ENCODE results near the gene FAM187B.
A peak's percentile ranks its signal among the peaks of the same experiment; 100 is the strongest.
"Not testable (repeated sequence)": the region's sequence is repeated elsewhere in the genome, so short reads cannot be mapped to it uniquely, and the experiment has no call there.

Gene FAM187B

DNA sequence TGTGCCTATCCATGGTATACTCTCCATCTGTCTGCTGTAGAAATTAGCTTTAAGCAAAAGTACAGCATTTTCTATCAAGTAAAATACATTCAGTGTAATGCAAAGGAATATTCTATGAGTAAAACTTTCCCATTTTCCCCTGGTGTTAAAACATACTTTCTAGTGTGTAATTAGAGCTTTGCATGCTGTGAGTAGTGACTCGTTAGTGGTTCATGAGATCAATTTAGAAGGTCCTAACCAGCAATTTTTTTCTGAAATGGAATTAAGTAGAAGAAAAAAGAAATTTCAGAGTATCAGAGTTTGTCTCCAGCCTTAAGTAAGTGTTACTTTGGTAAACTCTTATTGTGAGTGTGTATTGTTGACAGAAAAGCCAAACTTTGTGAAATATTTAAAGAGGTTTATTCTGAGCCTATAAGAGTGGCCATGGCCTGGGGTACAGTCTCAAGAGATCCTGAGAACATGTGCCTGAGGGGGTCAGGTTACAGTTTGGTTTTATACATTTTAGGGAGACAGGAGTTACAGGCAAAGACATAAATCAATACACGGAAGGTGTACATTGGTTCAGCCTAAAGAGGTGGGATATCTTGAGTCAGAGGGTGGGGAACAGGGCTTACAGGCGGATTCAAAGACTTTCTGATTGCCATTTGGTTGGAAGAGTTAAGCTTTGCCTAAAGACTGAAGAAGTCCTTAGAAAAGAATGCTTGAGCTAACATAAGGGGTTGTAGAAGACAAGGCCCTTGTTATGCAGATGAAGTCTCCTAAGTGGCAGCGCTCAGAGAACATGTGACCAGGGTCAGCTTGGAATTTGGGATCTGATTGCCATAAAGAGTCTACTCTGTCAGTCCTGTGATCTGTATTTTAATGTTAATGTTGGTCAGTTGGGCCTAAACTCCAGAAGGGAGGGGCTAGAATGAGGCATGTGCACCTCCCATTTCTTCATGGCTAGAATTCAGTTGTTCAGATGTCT, 25.5 kb downstream of the FAM187B start:
- H3K9ac ChIP-seq (ENCODE audit: low read length) = peak overlapping the region; percentile 43
- peak overlapping the region; percentile 80 for H3K27ac ChIP-seq (ENCODE audit: low read length)
- no peaks in the 10 kb centered on the region for H3K9me3 ChIP-seq (ENCODE audit: control insufficient read depth, low read depth, low read length)
- no peaks in the 10 kb centered on the region for H3K36me3 ChIP-seq (ENCODE audit: control insufficient read depth, low read depth, low read length)
- H3K4me1 ChIP-seq (ENCODE audit: control insufficient read depth, low read depth, low read length) = peaks cover 40% of the 10 kb centered on the region
- H3K27me3 ChIP-seq (ENCODE audit: control insufficient read depth, insufficient read depth, low read length) = no peaks in the 10 kb centered on the region
- H3K4me3 ChIP-seq (ENCODE audit: low read length) = peak overlapping the region; percentile 42

DNA sequence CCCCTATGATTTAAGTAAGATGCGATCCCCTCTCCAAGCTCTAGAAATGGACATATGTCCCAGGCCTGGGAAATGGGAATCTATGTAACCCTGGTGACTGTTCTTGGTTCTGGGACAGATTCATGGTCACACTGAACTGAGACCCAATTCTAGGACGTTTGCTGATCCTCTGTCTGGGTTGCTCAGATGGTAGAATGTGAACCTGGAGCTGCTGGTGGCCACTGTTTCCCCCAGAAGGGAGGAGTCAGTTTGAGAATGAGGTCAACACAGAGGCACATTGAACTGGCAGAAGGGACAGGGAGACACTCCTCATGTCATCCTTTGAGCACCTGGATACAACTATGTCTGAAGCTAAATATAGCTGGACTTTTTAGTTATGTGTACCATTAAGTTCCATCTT, 29.1 kb downstream of the FAM187B start:
- Histone ChIP-seq H3K9ac (ENCODE audit: low read length) (no peak overlapping the region), H3K9me3 (ENCODE audit: control insufficient read depth, low read depth, low read length) (no peaks in the 10 kb centered on the region), H3K27ac (ENCODE audit: low read length) (no peak overlapping the region), H3K36me3 (ENCODE audit: control insufficient read depth, low read depth, low read length) (no peaks in the 10 kb centered on the region), H3K4me3 (ENCODE audit: low read length) (no peak overlapping the region), H3K27me3 (ENCODE audit: control insufficient read depth, insufficient read depth, low read length) (no peaks in the 10 kb centered on the region), H3K4me1 (ENCODE audit: control insufficient read depth, low read depth, low read length) (peaks cover 28% of the 10 kb centered on the region)

DNA sequence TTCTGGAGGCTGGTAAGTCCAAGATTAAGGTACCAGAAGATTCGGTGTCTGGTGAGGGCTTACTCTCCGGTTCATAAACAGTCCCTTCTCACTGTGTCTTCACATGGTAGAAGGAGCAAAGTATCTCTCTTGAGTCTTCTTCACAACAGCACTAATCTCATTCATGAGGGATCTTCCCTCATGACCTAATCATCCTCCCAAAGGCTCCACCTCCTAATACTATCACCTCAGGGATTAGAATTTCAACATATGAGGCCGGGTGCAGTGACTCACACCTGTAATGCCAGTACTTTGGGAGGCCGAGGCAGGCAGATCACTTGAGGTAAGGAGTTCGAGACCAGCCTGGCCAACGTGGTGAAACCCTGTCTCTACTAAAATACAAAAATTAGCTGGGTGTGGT, 31.7 kb downstream of the FAM187B start:
- not testable (repeated sequence) for H3K9ac ChIP-seq (ENCODE audit: low read length); H3K27ac ChIP-seq (ENCODE audit: low read length); H3K36me3 ChIP-seq (ENCODE audit: control insufficient read depth, low read depth, low read length); H3K27me3 ChIP-seq (ENCODE audit: control insufficient read depth, insufficient read depth, low read length); H3K4me1 ChIP-seq (ENCODE audit: control insufficient read depth, low read depth, low read length); H3K4me3 ChIP-seq (ENCODE audit: low read length); H3K9me3 ChIP-seq (ENCODE audit: control insufficient read depth, low read depth, low read length)

DNA sequence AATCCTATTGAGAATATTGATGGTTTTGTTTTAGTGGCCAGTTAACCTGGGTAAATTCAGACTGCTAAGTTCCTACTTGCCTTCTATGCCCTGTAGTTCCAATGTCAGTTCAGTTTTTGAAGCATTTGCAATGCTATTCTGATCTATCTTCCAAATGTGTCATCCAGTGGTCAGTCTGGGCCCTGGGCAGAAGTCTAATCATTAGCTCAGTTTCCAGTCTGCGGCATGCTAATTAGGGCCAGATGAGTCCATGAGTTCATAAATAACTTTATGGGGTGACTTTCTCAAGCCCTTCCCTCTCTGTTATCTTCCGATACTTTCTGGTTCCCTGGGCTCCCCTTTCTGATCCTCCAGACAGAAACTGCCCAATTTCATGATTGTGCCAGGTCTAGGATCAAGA, 32.7 kb downstream of the FAM187B start:
- H3K27ac ChIP-seq (ENCODE audit: low read length) = no peak overlapping the region
- no peak overlapping the region for H3K4me3 ChIP-seq (ENCODE audit: low read length)
- peaks cover 8% of the 10 kb centered on the region for H3K4me1 ChIP-seq (ENCODE audit: control insufficient read depth, low read depth, low read length)
- no peaks in the 10 kb centered on the region for H3K27me3 ChIP-seq (ENCODE audit: control insufficient read depth, insufficient read depth, low read length)
- H3K9ac ChIP-seq (ENCODE audit: low read length) = no peak overlapping the region
- no peaks in the 10 kb centered on the region for H3K9me3 ChIP-seq (ENCODE audit: control insufficient read depth, low read depth, low read length)
- no peaks in the 10 kb centered on the region for H3K36me3 ChIP-seq (ENCODE audit: control insufficient read depth, low read depth, low read length)

- H3K9ac ChIP-seq (ENCODE audit: low read length) = no peak overlapping the region
- no peaks in the 10 kb centered on the region for H3K36me3 ChIP-seq (ENCODE audit: control insufficient read depth, low read depth, low read length)
- no peaks in the 10 kb centered on the region for H3K27me3 ChIP-seq (ENCODE audit: control insufficient read depth, insufficient read depth, low read length)
- peaks cover 6% of the 10 kb centered on the region for H3K4me1 ChIP-seq (ENCODE audit: control insufficient read depth, low read depth, low read length)
- H3K27ac ChIP-seq (ENCODE audit: low read length) = no peak overlapping the region
- no peak overlapping the region for H3K4me3 ChIP-seq (ENCODE audit: low read length)
- H3K9me3 ChIP-seq (ENCODE audit: control insufficient read depth, low read depth, low read length) = no peaks in the 10 kb centered on the region
Measured at GRCh38 chr19:35194012-35194984, 34.2 kb downstream of the FAM187B start.

DNA sequence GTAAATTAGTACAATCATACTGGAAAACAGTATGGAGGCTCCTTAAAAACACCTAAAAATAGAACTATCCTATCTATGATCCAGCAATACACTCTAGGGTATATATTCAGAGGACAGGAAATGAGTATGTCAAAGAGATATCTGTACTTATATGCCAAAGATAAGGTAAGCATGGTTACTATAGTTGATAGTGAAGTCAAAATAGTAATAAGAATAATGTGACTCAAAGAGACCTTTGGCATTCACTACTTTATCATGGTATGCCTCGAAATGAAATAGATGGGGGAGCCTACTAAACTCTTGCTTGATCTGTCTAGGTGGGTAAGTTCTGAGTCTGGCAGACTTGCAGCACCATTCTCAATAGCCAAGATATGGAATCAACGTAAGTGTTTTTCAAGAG, 43.7 kb downstream of the FAM187B start:
- H3K27ac ChIP-seq (ENCODE audit: low read length) = no peak overlapping the region
- no peak overlapping the region for H3K9ac ChIP-seq (ENCODE audit: low read length)
- H3K9me3 ChIP-seq (ENCODE audit: control insufficient read depth, low read depth, low read length) = no peaks in the 10 kb centered on the region
- no peak overlapping the region for H3K4me3 ChIP-seq (ENCODE audit: low read length)
- H3K36me3 ChIP-seq (ENCODE audit: control insufficient read depth, low read depth, low read length) = no peaks in the 10 kb centered on the region
- H3K4me1 ChIP-seq (ENCODE audit: control insufficient read depth, low read depth, low read length) = no peaks in the 10 kb centered on the region
- no peaks in the 10 kb centered on the region for H3K27me3 ChIP-seq (ENCODE audit: control insufficient read depth, insufficient read depth, low read length)

GRCh38 chr19:35184267-35184666, 44.3 kb downstream of the FAM187B start:
- Histone ChIP-seq H3K9me3 (ENCODE audit: control insufficient read depth, low read depth, low read length) (no peaks in the 10 kb centered on the region), H3K27me3 (ENCODE audit: control insufficient read depth, insufficient read depth, low read length) (no peaks in the 10 kb centered on the region), H3K9ac (ENCODE audit: low read length) (no peak overlapping the region), H3K27ac (ENCODE audit: low read length) (no peak overlapping the region), H3K4me3 (ENCODE audit: low read length) (no peak overlapping the region), H3K4me1 (ENCODE audit: control insufficient read depth, low read depth, low read length) (no peaks in the 10 kb centered on the region), H3K36me3 (ENCODE audit: control insufficient read depth, low read depth, low read length) (no peaks in the 10 kb centered on the region)

DNA sequence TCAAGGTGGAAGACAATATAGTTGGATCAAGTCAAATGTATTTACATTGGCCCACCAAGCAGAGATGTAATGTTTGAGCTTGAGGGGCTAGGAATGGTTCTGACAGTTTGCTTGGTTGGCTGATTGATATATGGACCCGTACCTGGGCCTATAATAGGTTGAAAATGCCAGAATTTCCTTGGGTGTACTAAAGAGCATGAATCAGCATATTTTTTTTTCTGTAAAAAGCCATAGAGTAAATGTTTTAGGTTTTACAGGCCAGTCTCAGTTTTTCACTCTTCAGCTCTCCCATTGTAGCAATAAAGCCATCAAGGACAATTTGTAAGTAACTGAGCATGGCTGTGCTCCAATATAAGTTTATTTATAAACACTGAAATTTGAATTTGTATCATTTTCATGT, 47.2 kb downstream of the FAM187B start:
- Histone ChIP-seq H3K27ac (ENCODE audit: low read length) (no peak overlapping the region), H3K27me3 (ENCODE audit: control insufficient read depth, insufficient read depth, low read length) (no peaks in the 10 kb centered on the region), H3K9me3 (ENCODE audit: control insufficient read depth, low read depth, low read length) (no peaks in the 10 kb centered on the region), H3K36me3 (ENCODE audit: control insufficient read depth, low read depth, low read length) (no peaks in the 10 kb centered on the region), H3K4me1 (ENCODE audit: control insufficient read depth, low read depth, low read length) (no peaks in the 10 kb centered on the region), H3K4me3 (ENCODE audit: low read length) (no peak overlapping the region), H3K9ac (ENCODE audit: low read length) (no peak overlapping the region)

DNA sequence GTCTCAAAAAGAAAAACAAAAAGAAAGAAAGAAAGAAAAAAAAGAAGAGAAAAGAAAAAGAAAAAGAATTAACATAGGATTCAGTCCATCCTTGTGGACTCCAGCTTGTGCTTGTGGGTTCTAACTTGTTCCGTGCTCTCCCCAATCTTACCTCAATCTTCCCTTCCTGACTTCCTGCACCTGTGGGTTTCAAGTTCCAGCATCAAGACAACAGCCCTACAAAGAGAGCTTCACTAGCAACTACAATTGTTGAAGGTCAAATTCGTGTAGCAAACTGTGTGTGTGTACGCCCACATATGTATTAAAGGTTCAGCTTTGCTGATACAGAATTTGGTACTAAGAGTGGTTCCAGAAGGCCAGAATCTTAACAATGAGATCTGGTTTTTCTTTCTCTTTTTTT, 48.7 kb downstream of the FAM187B start:
- Histone ChIP-seq H3K27me3 (ENCODE audit: control insufficient read depth, insufficient read depth, low read length) (no peaks in the 10 kb centered on the region), H3K9ac (ENCODE audit: low read length) (no peak overlapping the region), H3K4me1 (ENCODE audit: control insufficient read depth, low read depth, low read length) (peaks cover 4% of the 10 kb centered on the region), H3K9me3 (ENCODE audit: control insufficient read depth, low read depth, low read length) (no peaks in the 10 kb centered on the region), H3K27ac (ENCODE audit: low read length) (no peak overlapping the region), H3K36me3 (ENCODE audit: control insufficient read depth, low read depth, low read length) (no peaks in the 10 kb centered on the region), H3K4me3 (ENCODE audit: low read length) (no peak overlapping the region)

DNA sequence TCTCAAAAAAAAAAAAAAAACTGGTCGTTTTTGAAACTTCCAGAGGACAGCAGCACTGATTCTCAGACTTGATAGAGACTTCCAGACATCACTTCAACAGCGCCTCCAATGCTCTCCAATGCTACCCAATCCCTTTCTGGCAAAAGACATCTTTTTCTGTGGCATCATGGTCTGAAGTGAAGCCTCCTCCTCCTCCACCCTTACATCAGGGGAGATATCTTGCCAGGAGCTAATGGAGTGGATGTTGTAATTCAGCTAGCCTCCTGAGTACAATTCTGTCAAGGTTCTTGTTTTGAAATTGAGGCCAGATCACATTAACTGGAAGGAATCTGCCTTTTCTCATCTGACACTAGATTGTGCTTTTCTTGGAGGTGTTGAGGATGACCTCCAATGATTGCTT, 49.8 kb downstream of the FAM187B start:
- no peak overlapping the region for H3K9ac ChIP-seq (ENCODE audit: low read length)
- H3K27me3 ChIP-seq (ENCODE audit: control insufficient read depth, insufficient read depth, low read length) = no peaks in the 10 kb centered on the region
- no peaks in the 10 kb centered on the region for H3K9me3 ChIP-seq (ENCODE audit: control insufficient read depth, low read depth, low read length)
- H3K27ac ChIP-seq (ENCODE audit: low read length) = no peak overlapping the region
- no peaks in the 10 kb centered on the region for H3K36me3 ChIP-seq (ENCODE audit: control insufficient read depth, low read depth, low read length)
- H3K4me1 ChIP-seq (ENCODE audit: control insufficient read depth, low read depth, low read length) = peaks cover 4% of the 10 kb centered on the region
- no peak overlapping the region for H3K4me3 ChIP-seq (ENCODE audit: low read length)

DNA sequence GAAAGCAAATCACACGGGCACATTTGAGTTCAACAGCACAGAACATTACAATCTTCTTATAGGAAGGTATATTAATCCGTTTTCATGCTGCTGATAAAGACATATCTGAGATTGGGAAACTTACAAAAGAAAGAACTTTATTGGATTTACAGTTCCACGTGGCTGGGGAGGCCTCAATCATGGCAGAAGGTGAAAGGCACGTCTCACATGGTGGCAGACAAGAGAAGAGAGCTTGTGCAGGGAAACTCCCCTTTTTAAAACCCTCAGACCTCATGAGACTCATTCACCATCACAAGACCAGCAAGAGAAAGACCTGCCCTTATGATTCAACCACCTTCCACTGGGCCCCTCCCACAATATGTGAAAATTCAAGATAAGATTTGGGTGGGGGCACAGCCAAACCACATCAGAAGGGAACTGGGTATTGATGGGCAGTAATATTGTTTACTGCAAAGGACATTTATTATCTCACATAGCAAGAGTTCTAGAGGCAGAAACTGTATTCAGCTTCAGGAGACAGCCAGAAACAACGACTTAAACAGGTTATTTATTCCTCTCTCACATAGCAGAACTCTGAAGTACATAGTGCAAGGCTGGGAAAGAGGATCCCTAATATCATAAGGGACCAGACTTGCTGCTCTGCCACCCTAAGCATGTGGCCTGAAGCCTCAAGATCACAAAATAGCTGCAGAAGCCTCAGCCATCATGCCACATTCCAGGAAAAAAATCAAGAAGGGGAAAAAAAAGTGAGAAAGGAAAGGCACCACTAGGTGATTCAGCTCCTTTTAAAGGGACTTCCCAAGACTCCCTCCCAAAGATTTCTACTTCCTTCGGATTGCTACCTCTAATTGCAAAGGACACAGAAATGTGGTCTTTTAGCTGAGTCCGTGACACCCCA, 50.9 kb downstream of the FAM187B start:
- Histone ChIP-seq H3K9me3 (ENCODE audit: control insufficient read depth, low read depth, low read length) (no peaks in the 10 kb centered on the region), H3K36me3 (ENCODE audit: control insufficient read depth, low read depth, low read length) (no peaks in the 10 kb centered on the region), H3K27ac (ENCODE audit: low read length) (no peak overlapping the region), H3K9ac (ENCODE audit: low read length) (no peak overlapping the region), H3K4me3 (ENCODE audit: low read length) (no peak overlapping the region), H3K4me1 (ENCODE audit: control insufficient read depth, low read depth, low read length) (peaks cover 4% of the 10 kb centered on the region), H3K27me3 (ENCODE audit: control insufficient read depth, insufficient read depth, low read length) (no peaks in the 10 kb centered on the region)
